Left renal pelvis (tissue), 4 donors: ENCODE data around the gene RAC2. TPM values are rescaled to one million over a fixed set of nuclear protein-coding genes. Genes with fewer than 3 reads are reported as not detected.

Source experiments
- DNase-seq, 4 donors: peaks; one replicate each; pipeline ENCODE4 v3.0.0-alpha.2; 2013; ENCODE audit warnings: low read depth in 4 of 4, low spot score in 3 of 4
- polyA plus RNA-seq, 4 donors: library from polyadenylated mRNA; unstranded; fragments of 120-200 nt; gene quantifications; one replicate each; pipeline ENCODE4 v1.2.1, GENCODE V29; 2013; ENCODE audit not compliant: insufficient read length in 4 of 4

Gene RAC2
- polyA plus RNA-seq: 10 to 100 TPM in 1 of 4 donors, 1 to 10 TPM in 3; 6.2 to 13.6 (median 8.1) TPM

DNA sequence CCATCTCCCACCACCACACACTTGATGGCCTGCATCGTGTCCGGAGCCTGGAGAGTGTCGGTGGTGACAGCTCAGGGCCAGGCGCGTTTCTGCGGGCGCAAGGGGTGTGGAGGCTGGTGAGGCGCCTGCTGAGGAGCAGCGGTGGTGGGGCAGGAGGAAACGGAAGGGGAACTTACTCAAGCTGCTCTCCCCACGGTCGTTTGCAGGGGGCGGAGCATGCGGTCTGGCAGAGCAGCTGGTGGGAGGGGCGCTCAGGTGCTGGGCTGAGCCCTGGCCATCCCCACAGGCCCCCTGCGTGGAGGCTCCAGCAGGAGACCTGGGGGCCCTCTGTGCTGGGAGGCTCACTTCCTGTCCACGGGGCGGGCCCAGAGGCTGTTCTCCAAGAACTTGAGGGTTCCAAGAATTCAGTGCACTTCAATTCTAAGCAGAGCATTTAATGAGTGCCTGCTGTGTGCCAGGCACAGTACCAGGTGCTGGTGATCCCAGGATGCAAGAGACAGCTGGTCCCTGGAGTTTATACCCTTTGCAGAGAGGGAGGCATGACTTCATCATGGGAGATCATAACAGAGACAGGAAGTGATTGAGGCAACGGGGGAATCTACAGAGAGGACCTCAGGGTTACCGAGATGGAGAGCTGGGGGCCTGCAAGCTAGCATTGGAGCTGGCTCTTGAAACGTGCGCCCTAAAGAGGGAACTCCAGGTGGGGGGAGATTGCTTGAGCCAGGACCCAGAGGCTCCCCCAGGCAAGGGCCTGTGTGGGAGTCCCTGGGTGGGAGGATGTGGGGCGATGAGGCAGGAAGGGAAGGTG, at the start of gene RAC2:
Gene RAC2, minus strand, starts transcription at position 156 of the 808 bp plus-strand sequence. Its CDS starts 121 bp downstream, at position 35.
- no peak for DNase-seq

DNA sequence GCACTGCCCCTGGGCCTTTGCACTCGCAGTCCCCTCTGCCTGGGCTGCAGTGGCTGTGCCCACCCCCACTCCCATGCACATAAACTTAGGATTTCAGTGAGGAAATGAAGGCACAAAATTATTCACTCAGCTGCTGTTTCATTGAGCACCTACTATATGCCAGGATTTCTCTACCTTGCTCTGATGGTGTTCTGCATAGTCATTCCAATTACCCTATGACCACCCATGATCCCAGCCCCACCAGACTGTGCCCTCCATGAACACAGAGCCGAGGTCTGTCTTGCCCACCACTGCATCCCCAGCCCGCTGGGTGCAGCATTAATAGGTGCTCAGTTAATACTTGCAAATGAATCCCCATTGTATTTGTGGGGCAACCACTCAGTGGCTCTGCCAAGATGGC, 49.1 kb upstream of the RAC2 start:
- no peak for DNase-seq

DNA sequence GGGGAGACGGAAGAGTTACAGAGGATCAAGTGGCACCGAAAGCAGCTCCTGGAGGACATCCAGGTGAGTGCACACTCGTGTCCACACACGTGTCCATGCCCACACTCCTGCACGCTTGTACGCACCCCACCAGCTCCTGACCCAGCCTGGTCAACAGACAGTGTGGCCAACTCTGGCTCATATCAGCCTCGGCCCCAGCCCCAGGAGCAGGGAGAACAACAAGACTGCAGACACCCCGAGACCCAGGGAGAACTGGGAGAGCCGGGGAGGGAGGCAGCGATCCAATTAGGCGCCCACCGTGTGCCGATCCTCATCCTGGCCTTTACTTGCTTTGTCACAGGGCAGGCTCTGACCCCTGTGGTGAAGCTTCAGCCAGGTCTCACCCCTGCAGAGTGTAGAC, 48.6 kb upstream of the RAC2 start:
- no peak for DNase-seq

DNA sequence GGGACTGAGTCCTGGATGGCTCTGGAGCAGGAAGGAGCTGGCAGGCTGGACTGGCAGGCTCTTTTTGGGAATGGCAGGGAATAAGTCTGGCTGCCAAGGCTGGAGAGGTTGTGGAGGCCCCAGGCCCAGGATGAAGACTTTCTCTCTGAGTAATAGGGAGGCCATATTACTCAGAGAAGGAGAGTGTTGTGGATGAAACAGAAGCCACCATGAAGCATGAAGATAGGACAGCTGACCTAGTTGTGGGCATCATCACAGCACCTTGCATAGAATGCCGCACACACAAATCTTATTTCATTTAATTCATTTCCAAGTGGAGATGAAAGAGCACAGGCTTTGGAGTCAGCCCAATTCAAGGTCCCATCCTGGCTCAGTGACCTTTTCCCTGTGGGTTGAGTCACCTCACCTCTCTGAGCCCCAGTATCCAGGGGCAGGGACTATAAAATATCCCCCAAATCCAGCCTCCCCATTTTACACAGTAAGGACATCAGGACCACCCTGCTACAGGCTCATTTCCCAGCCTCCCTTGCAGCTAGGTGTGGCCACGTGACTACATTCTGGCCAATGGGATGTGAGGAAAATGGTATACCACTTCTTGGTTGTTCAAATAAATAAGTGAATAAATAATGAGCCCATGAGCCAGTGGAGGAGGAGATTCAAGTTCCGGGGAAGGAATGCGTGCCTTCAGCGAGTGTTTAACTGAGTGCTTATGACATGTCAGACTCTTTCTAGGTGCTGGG, 47.7 kb upstream of the RAC2 start:
- no peak for DNase-seq

DNA sequence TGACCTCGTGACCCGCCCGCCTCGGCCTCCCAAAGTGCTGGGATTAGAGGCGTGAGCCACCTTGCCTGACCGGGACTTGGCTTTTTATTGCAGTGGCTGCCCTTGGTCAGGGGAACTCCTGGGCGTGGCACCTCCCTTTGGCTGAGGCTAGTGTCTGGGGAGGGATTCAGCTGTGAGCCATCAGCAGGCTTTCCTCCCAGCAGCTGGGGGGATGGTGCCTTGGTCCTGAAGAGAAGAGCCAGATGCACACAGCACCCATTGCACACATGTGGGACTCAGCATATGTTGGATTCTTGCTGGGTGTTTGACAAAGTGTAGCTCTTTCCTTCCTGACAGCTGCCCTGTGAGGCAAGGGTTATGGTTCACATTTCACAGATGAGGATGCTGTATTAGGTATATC, 46.7 kb upstream of the RAC2 start:
- DNase-seq: no peak

DNA sequence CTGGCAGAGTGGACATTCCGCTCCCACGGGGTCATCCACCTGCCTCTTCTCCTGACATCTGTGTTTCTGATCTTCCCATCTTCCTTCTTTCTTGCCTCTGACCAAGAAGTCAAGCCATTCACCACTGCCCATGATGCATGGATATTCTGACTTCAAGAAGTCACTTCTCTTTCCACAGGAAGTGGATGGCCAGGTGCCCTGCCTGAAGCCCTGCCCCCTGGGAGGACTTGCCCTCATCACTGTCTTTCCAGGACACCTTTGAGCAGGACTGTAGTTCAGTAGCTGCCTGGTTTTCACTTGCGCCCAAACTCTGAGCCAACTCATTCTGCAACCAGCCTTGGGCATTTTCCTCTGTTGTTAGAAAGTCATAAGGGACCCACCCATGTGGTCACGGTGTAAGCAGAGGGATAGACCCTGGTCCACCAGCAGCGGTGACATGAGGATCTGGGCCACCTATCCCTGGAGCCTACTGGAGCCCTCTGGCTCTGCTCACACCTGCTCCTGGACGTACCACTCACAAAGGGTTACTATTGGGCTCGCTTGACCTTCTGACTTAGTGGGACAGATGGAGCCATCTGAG, 45.2 kb upstream of the RAC2 start:
- no peak for DNase-seq

DNA sequence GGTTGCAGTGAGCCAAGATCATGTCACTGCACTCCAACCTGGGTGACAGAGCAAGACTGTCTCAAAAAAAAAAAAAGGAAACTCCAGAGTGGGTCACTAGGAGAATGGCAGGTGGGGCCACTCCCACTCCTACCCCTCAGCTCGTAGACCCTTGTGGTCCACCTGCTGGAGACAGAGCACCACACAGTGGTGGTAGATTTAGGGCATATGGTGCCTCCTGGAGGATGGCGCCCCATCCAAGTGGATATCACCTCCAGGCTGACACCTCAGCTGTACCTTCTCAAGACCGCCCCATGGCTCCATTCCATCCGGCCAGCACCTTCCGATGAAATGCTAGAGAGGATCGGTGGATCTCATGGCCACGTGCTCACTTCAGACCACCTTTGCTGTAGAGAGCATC, 44.5 kb upstream of the RAC2 start:
- DNase-seq: no peak

DNA sequence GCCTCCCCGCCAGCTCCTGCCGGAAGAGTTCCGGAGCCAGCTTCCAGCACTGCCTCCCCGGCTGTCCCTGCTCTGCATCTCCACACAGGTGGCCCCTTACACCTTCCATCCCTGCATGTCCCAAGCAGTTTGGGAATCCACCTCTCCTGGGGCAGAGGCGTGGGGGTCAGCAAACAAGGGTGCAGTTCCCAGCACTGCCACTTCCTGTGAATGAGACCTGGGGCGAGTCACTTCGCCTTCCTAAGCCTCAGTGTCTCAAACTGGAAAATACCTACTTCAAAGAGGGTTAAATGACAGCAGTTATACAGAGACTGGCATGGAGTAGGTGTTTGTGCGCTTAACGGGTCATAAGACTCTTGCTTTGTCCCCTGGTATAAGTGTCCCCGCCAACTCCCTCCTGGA, 43.5 kb upstream of the RAC2 start:
- no peak for DNase-seq

DNA sequence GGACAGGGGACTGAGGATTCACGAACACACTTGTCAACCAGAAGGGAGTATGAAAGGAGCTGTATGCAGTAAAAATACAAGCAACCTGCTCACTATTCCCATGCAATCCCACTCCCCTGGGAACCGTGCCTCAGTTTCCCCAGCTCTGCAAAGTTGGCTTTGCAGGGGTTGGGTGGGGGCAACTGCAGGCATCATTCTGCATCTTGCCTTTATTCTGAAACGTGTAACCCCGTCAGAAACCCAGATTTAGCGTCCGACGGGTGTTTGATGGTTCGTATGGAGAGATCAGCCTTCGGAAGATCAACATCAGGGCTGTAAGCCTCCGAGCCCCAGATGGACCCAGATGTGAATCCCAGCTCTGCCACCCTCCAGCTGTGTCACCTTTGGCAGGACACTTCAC, 41.9 kb upstream of the RAC2 start:
- no peak for DNase-seq

DNA sequence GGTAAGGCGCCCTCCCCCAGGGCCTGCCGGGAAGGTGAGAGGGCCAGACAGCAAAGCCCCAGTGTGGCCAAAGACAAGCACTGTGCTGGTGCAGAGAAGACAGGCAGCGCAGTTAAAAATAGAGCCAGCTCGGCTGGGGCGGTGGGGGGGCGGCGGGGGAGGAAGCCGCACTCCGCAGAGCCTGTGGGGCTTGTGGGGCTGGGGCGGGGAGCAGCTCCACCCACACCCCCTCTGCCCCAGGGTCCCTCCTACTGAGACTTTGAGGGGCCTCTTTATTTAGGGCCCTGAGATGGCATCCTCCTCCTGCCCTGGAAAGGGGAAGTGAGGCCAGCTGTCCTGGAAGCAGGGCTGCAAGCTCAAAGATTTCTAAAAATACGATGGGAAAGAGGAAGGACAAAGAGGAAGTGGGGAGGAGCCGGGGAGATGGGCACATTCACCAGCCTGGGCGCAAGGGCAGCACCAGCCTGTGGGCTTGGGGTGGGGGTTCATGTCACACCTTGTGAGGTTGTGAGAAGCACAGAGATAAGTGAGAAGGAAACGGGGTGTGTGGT, 40.8 kb upstream of the RAC2 start:
- DNase-seq: no peak

DNA sequence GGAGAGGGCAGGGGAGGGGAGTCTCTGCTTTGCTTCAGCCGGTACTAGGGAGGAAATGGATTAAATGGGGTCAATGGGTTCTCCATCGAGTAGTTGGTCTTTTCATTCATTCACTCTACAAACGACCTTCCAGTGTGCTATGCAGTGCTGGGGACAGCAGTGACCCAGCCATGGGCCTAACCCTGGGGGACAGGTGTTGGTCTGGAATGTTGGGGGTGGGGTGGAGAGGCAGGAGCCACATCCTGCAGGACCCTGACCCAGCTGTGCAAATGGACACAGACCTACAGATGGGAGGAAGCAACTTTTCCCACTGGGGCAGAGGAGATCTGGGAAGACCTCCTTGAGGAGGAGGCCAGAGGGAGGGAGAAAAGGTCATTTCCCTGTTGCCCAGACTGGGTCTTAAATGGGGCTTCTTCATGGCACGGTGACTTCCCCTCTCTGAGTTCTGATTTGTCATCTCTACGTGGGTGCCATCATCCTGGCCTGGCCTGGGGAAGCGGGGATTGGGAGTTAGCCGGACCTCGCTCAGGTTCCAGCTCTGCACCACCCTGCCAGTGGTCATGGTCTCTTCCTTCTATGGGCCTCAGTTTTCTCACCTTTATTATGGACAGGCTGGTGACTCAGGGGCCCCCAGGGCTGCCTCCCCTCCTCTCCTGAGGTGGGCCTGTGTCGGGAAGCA, 40.2 kb upstream of the RAC2 start:
- DNase-seq: no peak

DNA sequence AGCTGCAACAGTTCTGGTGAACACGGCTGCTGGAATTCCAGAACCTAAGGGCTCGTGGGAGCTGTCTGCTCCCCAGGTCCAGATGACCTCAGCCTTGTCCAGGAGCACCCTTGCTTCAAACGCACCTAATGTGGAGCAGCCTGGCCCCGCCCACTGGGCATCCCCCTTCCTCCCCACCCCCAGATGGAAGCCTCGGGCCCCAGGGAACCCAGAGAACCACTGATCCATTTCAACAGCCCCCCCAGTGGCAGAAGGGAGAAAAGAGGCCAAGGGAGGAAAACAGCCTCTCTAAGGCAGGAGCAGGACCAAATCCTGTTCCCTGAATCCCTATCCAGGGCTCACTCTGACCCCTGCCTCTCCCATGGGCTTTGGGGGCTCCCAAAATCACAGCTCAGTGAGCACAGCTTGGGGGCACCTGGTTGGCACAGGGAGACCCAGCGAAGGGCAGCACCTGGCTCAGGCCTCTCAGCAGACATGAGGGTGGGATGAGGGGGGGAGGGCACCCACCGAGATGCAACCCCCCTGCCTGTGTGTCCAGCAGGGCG, 39.4 kb upstream of the RAC2 start:
- DNase-seq: no peak

DNA sequence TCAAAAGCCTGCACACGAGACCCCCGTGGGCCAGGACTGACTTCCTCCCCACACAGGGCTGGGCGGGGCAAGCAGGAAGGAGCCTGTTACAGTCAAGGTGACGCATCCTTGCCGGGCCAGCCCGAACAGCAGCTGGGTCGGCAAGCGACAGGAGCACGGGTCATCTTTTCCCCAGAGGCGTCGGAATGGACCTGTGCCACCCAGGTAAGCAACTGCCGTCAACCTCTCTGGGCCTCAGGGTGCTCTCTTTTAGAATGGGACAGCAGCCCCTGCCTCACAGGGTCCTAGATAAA, 38.3 kb upstream of the RAC2 start, which contains the start of gene CYTH4:
Gene CYTH4, plus strand, starts transcription at position 124 of the 293 bp plus-strand sequence. Its CDS starts 62 bp downstream, at position 186.
- DNase-seq: no peak

DNA sequence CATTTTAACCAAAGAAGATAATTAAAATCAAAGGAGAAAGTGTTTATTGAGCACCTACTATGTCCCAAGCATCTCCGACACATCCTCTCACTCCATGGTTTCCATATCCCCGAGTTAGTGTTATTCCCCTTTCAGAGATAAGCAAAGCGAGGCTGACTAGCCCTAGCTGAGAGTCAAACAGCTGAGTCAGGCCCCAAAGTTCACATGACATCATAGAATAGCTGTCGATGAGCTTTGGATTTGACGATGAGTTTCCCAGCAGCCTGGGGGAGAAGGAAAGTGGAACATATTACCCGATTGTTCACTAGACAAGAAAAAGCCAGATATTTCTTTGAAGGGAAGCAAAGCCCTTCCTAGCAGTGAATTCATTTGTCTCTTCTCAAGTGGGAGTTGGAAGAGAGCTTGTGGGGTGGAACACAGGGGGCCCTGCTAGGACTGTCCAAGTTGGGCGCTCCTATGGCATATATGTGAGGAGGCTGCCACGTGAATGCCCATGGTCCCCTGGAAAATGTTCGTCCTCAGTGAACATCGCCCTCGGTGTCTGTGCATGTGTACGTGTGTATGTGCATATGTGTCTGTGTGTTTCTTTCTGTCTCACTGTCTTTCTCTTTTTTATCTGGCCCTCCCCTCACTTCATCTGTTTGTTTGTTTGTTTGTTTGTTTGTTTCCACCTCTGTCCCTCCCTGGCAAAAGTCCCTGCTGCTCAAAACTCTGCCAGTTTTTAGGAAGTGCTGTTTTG, 37.7 kb upstream of the RAC2 start:
- DNase-seq: no peak

DNA sequence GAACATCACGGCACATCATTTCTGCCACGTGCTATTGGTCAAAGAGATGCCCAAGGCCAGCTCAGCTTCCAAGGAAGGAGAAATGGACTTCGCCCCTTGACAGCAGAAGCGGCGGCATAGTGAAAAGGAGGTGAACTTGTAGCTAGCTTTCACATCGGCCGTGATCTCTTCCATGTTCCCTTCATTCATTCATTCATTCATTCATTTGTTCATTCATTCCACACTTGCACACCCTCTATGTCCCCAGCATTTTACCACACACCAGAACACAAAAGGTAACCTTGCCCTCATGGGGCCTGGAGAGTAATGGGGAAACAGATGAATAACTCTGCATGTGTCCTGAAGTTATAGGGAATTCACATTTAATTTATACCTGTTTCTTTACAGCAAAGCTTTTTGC, 37.1 kb upstream of the RAC2 start:
- DNase-seq: no peak

DNA sequence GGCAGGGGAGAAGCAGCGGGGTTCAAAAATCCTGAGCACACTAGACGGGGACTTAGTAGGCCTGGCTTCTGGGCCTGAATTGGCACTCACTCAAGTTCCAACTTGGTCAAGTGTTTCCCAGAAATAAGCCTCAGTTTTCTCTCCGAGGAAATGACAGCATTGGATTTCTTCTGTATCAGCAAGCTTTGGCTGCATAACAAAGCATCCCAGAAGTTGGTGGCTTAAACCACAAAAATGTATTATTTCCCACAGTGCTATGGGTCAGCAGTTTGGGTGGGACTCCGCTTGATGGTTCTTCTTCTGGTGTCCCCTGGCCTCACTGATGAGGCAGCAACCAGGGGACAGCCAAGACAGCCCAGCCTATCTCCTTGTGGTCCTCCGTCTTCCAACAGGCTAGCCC, 36.6 kb upstream of the RAC2 start:
- DNase-seq: no peak

DNA sequence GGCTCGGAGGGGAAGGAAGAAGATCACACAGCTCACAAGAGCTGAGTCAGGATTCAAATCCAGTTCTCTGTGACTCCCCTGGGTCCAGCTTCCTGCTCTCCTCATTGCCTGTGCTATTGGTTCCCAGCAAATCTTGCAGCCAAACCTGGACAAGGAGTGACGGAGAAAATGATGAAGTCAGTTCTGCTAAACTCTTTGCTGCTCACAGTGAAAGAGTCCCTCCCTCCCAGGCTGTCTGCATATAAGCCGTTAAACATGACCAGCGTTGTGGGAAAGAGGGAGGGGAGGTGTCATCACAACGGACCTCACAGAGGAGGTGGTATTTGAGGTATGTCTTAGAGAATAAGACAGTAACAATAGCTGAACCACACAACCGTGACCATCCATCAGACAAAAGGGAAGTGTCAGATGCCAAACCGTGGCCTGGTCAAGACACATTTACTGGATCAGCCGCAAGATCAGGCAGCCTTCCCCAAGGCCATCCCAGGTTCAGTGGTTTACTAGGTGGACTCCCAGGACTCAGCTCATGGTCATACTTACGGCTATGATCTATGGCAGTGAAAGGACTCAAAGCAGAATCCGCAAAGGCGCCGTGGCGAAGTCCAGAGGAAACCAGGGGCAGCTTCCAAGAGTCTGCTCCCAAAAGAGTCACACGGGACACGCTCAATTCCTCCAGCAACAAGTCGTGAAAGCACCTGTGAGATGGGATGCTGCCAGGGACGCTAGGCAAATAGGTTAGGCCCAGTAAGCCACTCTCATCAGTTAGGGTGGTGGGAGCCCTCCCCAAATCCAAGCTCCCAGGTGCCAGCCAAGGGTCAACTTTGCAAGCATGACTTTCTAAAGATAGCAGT, 35.5 kb upstream of the RAC2 start:
- DNase-seq: no peak

DNA sequence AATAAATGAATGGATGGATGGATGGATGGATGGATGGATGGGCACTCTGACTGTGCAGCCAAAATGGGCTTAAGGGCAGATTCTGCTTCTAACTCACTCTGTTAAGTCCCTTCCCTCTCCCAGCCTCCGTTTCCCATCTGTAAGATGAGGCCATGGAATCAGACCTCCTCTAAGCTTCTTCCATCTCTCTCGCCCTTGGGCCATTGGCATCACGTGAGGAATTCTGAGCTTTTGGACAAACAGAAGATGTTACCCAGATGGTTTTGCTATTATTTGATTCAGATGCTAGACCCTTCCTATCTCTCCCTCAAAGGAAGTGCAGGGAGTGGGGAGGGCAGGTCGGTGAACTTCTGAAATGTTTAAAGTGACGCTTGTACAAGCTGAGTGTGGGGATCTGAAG, 34.2 kb upstream of the RAC2 start:
- DNase-seq: no peak

DNA sequence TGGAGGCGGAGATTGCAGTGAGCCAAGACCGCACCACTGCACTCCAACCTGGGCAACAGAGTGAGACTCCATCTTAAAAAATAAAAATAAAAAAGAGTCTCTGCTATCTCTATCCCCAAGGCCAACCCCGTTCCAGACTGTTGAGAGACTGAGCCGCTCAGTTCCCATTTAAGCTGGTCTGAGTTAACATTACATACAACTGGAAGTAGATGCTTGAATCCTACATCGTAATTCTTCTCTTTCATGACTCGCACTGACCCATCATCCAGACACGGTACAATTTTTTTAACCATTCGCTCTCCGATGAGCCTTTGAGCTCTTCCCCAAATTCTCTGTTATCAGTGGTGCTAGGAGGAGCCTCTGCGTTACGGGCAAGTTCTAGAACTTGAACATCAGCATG, 33.3 kb upstream of the RAC2 start:
- no peak for DNase-seq
